Stimulated activated CD4-positive, alpha-beta T cell treated with anti-CD3 and anti-CD28 coated beads, Interleukin-1b, Interleukin-23, amount 100 ng/mL, for 24 hours (primary cell): ENCODE results near the gene MACF1.

ENCODE experiments used
- DNase-seq, 4 experiments: peaks; one replicate each; pipeline ENCODE4 v3.0.0-alpha.2; 2020; ENCODE audit warnings: low read depth in 4 of 4, low spot score in 1 of 4

The MACF1 gene

DNA sequence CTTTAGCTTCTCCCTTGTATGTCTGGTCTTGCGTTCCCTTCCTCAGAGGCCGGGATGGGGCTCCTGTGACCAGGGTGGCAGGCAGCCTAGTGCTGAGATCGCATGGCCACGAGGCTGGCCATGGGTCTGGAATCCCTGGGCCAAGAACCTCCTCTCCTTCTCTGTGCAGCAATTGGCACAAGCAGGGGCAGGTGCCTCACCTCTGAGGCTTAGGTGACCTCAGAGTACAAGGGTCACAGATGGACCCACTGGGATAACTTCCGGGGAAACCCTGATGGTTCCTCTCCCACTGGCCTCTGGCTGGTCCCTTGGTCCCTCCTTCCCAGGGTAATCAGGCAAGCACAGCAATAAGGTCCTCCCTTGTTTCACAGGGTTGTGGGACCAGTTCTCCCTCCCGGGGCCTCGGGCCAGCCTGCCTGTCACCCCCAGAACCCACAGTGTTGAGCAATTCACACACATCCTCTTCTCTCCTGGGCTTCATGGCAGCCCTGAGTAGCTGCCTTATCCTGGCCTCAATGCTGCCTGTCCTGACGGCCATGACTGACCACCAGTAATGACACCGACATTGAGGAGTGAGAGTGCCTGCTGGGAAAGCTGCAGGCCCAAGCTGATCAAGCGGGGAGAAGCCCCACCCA lies 325.5 kb downstream of the MACF1 start:
- no peak for DNase-seq

DNA sequence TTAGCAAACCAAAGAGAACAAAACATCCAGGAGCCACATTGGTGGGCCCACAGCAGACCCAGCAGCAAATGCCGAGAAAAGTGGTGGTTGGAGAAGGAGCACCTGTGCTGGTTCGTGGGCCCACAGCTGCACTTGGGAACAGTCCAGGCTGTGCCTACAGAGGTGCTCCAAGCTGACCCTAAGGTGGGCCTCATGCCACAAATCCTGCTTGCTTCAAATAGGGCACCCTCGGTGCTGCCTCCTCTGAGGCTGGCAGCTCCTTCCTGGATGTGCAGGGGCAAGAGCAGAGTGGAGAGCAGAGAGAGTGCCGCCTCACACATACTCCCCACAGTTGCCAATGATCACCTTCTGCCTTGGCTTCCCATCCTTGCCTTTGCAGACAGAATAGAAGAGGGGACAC lies 327.0 kb downstream of the MACF1 start:
- no peak for DNase-seq

DNA sequence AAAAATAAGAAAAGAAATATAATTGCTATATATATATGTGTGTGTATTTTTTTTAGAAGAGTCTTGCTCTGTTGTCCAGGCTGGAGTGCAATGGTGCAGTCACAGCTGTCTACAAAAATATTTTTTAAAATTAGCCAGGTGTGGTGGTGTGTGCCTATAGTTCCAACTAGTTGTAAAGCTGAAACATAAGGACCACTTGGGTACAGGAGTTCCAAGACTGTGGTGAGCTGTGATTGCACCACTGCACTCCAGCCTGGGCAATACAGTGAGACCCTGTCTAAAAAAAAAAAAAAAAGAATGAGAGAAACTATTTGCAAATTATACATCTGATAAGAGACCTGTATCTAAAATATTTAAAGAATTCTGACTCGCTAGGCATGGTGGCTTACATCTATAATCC lies 328.9 kb downstream of the MACF1 start:
- no peak for DNase-seq
